H1 (cell line): ENCODE results near the gene FXYD3. TPM values are rescaled to one million over a fixed set of nuclear protein-coding genes. Genes with fewer than 3 reads are reported as not detected.
A peak's percentile ranks its signal among the peaks of the same experiment; 100 is the strongest.

Source experiments
- CTCF ChIA-PET: fragments of 300-600 bp; sonication (Branson Sonifier 250); formaldehyde crosslinking; loops from one replicate; lab custom pipeline; 2021; ENCODE audit not compliant: partially characterized antibody; lab: Charles Lee
- POLR2A ChIA-PET: fragments of 300-600 bp; sonication (Branson Sonifier 250); formaldehyde crosslinking; loops from one replicate; lab custom pipeline; 2021; ENCODE audit warnings: inconsistent platforms; ENCODE audit not compliant: partially characterized antibody; lab: Charles Lee
- DNase-seq, 2 experiments: peaks; one replicate each; pipeline versions ENCODE4 v3.0.0 to v3.0.0-alpha.2; 2010 to 2022; ENCODE audit warnings: low spot score in 2 of 2, low read depth in 1 of 2, mixed read lengths in 1 of 2
- FAIRE-seq: peaks from 2 replicates; lab custom pipeline; 2011; peaks lifted over from hg19 to GRCh38; lab: Jason Lieb, UNC
- H2AFZ ChIP-seq: 2 replicates; pipeline ENCODE4 v1.8.1; 2012; ENCODE audit warnings: low read length, inconsistent platforms
- H2AK5ac ChIP-seq: 2 replicates; pipeline ENCODE4 v1.6.1; 2013; ENCODE audit warnings: low read depth, low read length
- H2BK120ac ChIP-seq: replicated peaks from 2 replicates; pipeline ENCODE3; 2013; ENCODE audit warnings: low read depth, low read length, inconsistent platforms
- H2BK12ac ChIP-seq: 2 replicates; pipeline ENCODE4 v1.6.1; 2013; ENCODE audit warnings: low read depth, low read length
- H2BK15ac ChIP-seq: 2 replicates; pipeline ENCODE4 v1.6.1; 2013; ENCODE audit warnings: low read length
- H2BK20ac ChIP-seq: 2 replicates; pipeline ENCODE4 v1.6.1; 2013; ENCODE audit warnings: low read length
- H2BK5ac ChIP-seq: 2 replicates; pipeline ENCODE4 v1.6.1; 2013; ENCODE audit warnings: low read depth, low read length
- H3K14ac ChIP-seq: 2 replicates; pipeline ENCODE4 v1.6.1; 2013; ENCODE audit warnings: inconsistent platforms; ENCODE audit not compliant: insufficient read length
- H3K18ac ChIP-seq: 2 replicates; pipeline ENCODE4 v1.6.1; 2013; ENCODE audit warnings: low read length; ENCODE audit errors: extremely low read depth
- H3K23ac ChIP-seq: 2 replicates; pipeline ENCODE4 v1.6.1; 2013; ENCODE audit warnings: inconsistent platforms; ENCODE audit not compliant: insufficient read length
- H3K23me2 ChIP-seq: 2 replicates; pipeline ENCODE4 v1.6.1; 2013; ENCODE audit warnings: low read depth, low read length
- H3K27ac ChIP-seq: 2 replicates; pipeline ENCODE4 v1.6.1; 2011; ENCODE audit warnings: low read depth, low read length, inconsistent platforms
- H3K27me3 ChIP-seq, 4 experiments: replicated peaks in 1 of 4; 1 replicate in 1 of 4; 2 replicates in 3 of 4; pipeline versions ENCODE4 v1.6.1 to v1.8.1; 2011 to 2013; ENCODE audit warnings: low read length in 3 of 4, mild to moderate bottlenecking in 3 of 4, inconsistent platforms in 2 of 4, mixed read lengths in 2 of 4, moderate library complexity in 1 of 4; ENCODE audit not compliant: control insufficient read depth in 3 of 4, insufficient read depth in 3 of 4; ENCODE audit errors: extremely low read depth in 1 of 4
- H3K36me3 ChIP-seq, 4 experiments: 2 replicates each; pipeline versions ENCODE4 v1.6.1 to v1.8.1; 2011 to 2013; ENCODE audit warnings: mild to moderate bottlenecking in 4 of 4, low read length in 3 of 4, moderate library complexity in 2 of 4, control low read depth in 1 of 4, inconsistent platforms in 1 of 4; ENCODE audit not compliant: insufficient read depth in 4 of 4, control insufficient read depth in 2 of 4
- H3K4ac ChIP-seq: replicated peaks from 2 replicates; pipeline ENCODE3; 2013; ENCODE audit warnings: low read length, low read depth, mixed read lengths, inconsistent platforms; ENCODE audit not compliant: insufficient read length
- H3K4me1 ChIP-seq, 4 experiments: replicated peaks in 1 of 4; 1 replicate in 1 of 4; 2 replicates in 3 of 4; pipeline versions ENCODE4 v1.6.1 to v1.8.1; 2011 to 2013; ENCODE audit warnings: low read length in 3 of 4, inconsistent platforms in 2 of 4, mixed read lengths in 1 of 4; ENCODE audit not compliant: insufficient read depth in 4 of 4, control insufficient read depth in 3 of 4
- H3K4me2 ChIP-seq, 2 experiments: 2 replicates each; pipeline versions ENCODE4 v1.6.1 to v1.8.1; 2011 to 2013; ENCODE audit warnings: low read depth in 2 of 2, low read length in 2 of 2, control low read depth in 1 of 2, inconsistent platforms in 1 of 2, mild to moderate bottlenecking in 1 of 2; ENCODE audit not compliant: insufficient read depth in 1 of 2
- H3K4me3 ChIP-seq, 4 experiments: fragments of 200-600, 300-600 bp in 1 of 4; sonication (generic), shearing (Covaris generic), sonication (Bioruptor Twin) in 1 of 4; 2 replicates each; pipeline versions ENCODE4 v1.5.1 to v1.8.1; 2011 to 2016; ENCODE audit warnings: low read length in 4 of 4, low read depth in 3 of 4, control low read depth in 2 of 4, inconsistent platforms in 2 of 4, mild to moderate bottlenecking in 2 of 4, mixed read lengths in 1 of 4, moderate library complexity in 1 of 4; ENCODE audit not compliant: insufficient read depth in 2 of 4; ENCODE audit errors: extremely low read depth in 1 of 4
- H3K56ac ChIP-seq: replicated peaks from 2 replicates; pipeline ENCODE3; 2013; ENCODE audit warnings: low read depth, mild to moderate bottlenecking, mixed read lengths, low read length, inconsistent platforms; ENCODE audit not compliant: insufficient read length
- H3K79me1 ChIP-seq: 2 replicates; pipeline ENCODE4 v1.6.1; 2013; ENCODE audit warnings: low read depth, low read length, control low read depth
- H3K79me2 ChIP-seq, 2 experiments: 2 replicates each; pipeline versions ENCODE4 v1.6.1 to v1.8.1; 2012 to 2013; ENCODE audit warnings: low read length in 2 of 2, mild to moderate bottlenecking in 2 of 2, inconsistent platforms in 1 of 2; ENCODE audit not compliant: insufficient read depth in 2 of 2, control insufficient read depth in 1 of 2
- H3K9ac ChIP-seq, 4 experiments: replicated peaks in 1 of 4; 1 replicate in 1 of 4; 2 replicates in 3 of 4; pipeline versions ENCODE4 v1.6.1 to v1.8.1; 2011 to 2013; ENCODE audit warnings: low read depth in 3 of 4, low read length in 3 of 4, control low read depth in 2 of 4, mild to moderate bottlenecking in 2 of 4, moderate library complexity in 2 of 4, inconsistent platforms in 1 of 4; ENCODE audit errors: extremely low read depth in 1 of 4
- H3K9me3 ChIP-seq, 2 experiments: 2 replicates each; pipeline versions ENCODE4 v1.6.1 to v1.8.1; 2012 to 2013; ENCODE audit warnings: mild to moderate bottlenecking in 2 of 2, moderate library complexity in 2 of 2, control low read depth in 1 of 2, inconsistent platforms in 1 of 2, low read depth in 1 of 2, low read length in 1 of 2, mixed read lengths in 1 of 2; ENCODE audit not compliant: insufficient read depth in 2 of 2
- H4K20me1 ChIP-seq, 2 experiments: replicated peaks in 1 of 2; 2 replicates each; pipeline versions ENCODE3 to v1.8.1; 2011 to 2013; ENCODE audit warnings: inconsistent platforms in 2 of 2, low read length in 2 of 2, mild to moderate bottlenecking in 1 of 2; ENCODE audit not compliant: insufficient read depth in 2 of 2, control insufficient read depth in 1 of 2
- H4K5ac ChIP-seq: 2 replicates; pipeline ENCODE4 v1.6.1; 2013; ENCODE audit warnings: low read length, low read depth, mixed read lengths, inconsistent platforms; ENCODE audit not compliant: insufficient read length
- H4K8ac ChIP-seq: 2 replicates; pipeline ENCODE4 v1.8.0; 2013; ENCODE audit warnings: mild to moderate bottlenecking, moderate library complexity, low read length, inconsistent platforms; ENCODE audit not compliant: insufficient read depth; ENCODE audit errors: extremely low read depth
- H4K91ac ChIP-seq: replicated peaks from 2 replicates; pipeline ENCODE3; 2013; ENCODE audit warnings: low read length, mixed read lengths, inconsistent platforms; ENCODE audit not compliant: insufficient read length
- CHD1 ChIP-seq: IDR thresholded peaks from 2 replicates; pipeline ENCODE4 v1.6.1; 2012; ENCODE audit warnings: low read depth, low read length, improper control_type of control experiment
- SUZ12 ChIP-seq: fragments of 200-600 bp; sonication (generic); IDR thresholded peaks from 2 replicates; pipeline ENCODE4 v1.6.1; 2012; ENCODE audit warnings: mild to moderate bottlenecking, inconsistent platforms, low read length, moderate library complexity, mixed read lengths
- WGBS, 2 experiments: shearing (Covaris generic) in 1 of 2; methylation state at CpG; one replicate each; pipeline versions ENCODE4 v1.1.6 to v1.1.7; 2013 to 2015; ENCODE audit warnings: low lambda C conversion rate in 2 of 2, mixed read lengths in 2 of 2, inconsistent platforms in 1 of 2, low coverage in 1 of 2, missing lambda C conversion rate in 1 of 2; ENCODE audit not compliant: insufficient replicate concordance in 2 of 2, insufficient coverage in 1 of 2, insufficient read length in 1 of 2; ENCODE audit errors: extremely low coverage in 1 of 2, missing lambda C conversion rate in 1 of 2; 5-methylcytosine and 5-hydroxymethylcytosine counted together
- polyA plus RNA-seq, 7 experiments: library from polyadenylated mRNA; depleted of rRNA in 3 of 7; stranded (reverse) in 5 of 7; unstranded in 2 of 7; fragments of >200 nt in 5 of 7; fragments of 200-250 nt in 2 of 7; gene quantifications; 1 replicate in 5 of 7; 2 replicates in 1 of 7; 4 replicates in 1 of 7; pipeline versions ENCODE4 v1.2.1 to v1.2.3, GENCODE V29; 2011 to 2013; ENCODE audit warnings: missing spikeins in 2 of 7, mixed read lengths in 2 of 7
- total RNA-seq: library from RNA; stranded (reverse); fragmentation: NEBNext Ultra II Directional; extraction: Animal tissue kit (Norgen Biotek cat#: 25700); gene quantifications from 2 replicates; pipeline ENCODE4 v1.2.1, GENCODE V29; 2021

The FXYD3 gene
- total and polyA plus RNA-seq, 2 of the 8 experiments (the other 6 are each of a cell fraction or from before 2014, with no cell fraction given), result 0.33 TPM; not detected in 1

GRCh38 chr19:35105047-35105410, 10.6 kb upstream of the FXYD3 start:
- Histone ChIP-seq H3K27me3 (no peaks in the 10 kb centered on the region; a peak in 1 of 7 replicates), H2BK12ac (peak overlapping the region; percentile 60; the same call in 1 of the 2 replicates), H3K36me3 (no peaks in the 10 kb centered on the region), H3K9ac (no peak overlapping the region), H3K4me2 (no peak overlapping the region), H3K4me1 (peaks cover 0 to 7% (median 2%) of the 10 kb centered on the region in 4 experiments; a peak in 3 of 7 replicates), H3K79me2 (no peaks in the 10 kb centered on the region), H3K56ac (peak overlapping the region; percentile 69), H3K18ac (no peak overlapping the region), H2BK15ac (no peak overlapping the region; the same call in 1 of the 2 replicates), H4K20me1 (peaks cover 0 to 7% of the 10 kb centered on the region in 2 experiments), H4K5ac (no peak overlapping the region), H2BK5ac (peak overlapping the region; percentile 66; the same call in 1 of the 2 replicates), H3K79me1 (no peaks in the 10 kb centered on the region), H3K4me3 (no peak overlapping the region), H3K9me3 (no peaks in the 10 kb centered on the region), H4K91ac (no peak overlapping the region), H3K23ac (no peak overlapping the region), H4K8ac (no peak overlapping the region; the same call in 1 of the 2 replicates), H2BK20ac (no peak overlapping the region), H2AFZ (no peak overlapping the region), H3K27ac (no peak overlapping the region), H3K4ac (no peak overlapping the region), H2BK120ac (no peak overlapping the region), H3K23me2 (peaks cover 7% of the 10 kb centered on the region; the same call in 1 of the 2 replicates), H3K14ac (no peak overlapping the region), H2AK5ac (peak overlapping the region; percentile 95)
- FAIRE-seq, result no peak
- ChIA-PET POLR2A (no interaction called here), CTCF (no interaction called here)
- DNase-seq, result no peak
- 91% methylated on average over 6 of the region's 6 CpGs; no CpG with 5 or more reads in 1 of the 2 experiments for WGBS, 2 experiments
- TF ChIP-seq CHD1 (no peak), SUZ12 (no peak)
